Measurements from ENCODE around the gene NFIC. TPM values are rescaled to one million over a fixed set of nuclear protein-coding genes. Genes with fewer than 3 reads are reported as not detected.

Gene NFIC
- total and polyA plus RNA-seq, 2 experiments from 2014 or later = 7.8 to 20.9 TPM

GRCh38 chr19:3465552-3465951, 99.2 kb downstream of the NFIC start:
- no peaks in the 10 kb centered on the region for H3K9me2 ChIP-seq (replicated peaks; ENCODE audit: insufficient read depth)
- no peak overlapping the region for H3K4me2 ChIP-seq
- no peak overlapping the region for H3K4me3 ChIP-seq
- no peaks in the 10 kb centered on the region for H3K79me2 ChIP-seq
- no peak for DNase-seq (ENCODE audit: low spot score)
- no peaks in the 10 kb centered on the region for H3K9me3 ChIP-seq (ENCODE audit: low read depth)
- H3K36me3 ChIP-seq (replicated peaks; ENCODE audit: insufficient read depth, low read depth) = no peaks in the 10 kb centered on the region
- WGBS (ENCODE audit: low lambda C conversion rate, missing lambda C conversion rate) = 40% methylated on average over 5 of the region's 7 CpGs
- no peak overlapping the region for H3K27ac ChIP-seq
- H2AFZ ChIP-seq = no peak overlapping the region
- no peak for TF ChIP-seq EZH2 (IDR thresholded peaks at IDR 0.05; ENCODE audit: borderline replicate concordance)
- TF ChIP-seq EZH2phosphoT487 (IDR thresholded peaks at IDR 0.05; ENCODE audit: low read depth, severe bottlenecking, unreplicated experiment) = no peak
- no peak for TF ChIP-seq CTCF (IDR thresholded peaks at IDR 0.05; ENCODE audit: poor library complexity)
- peaks cover 23% of the 10 kb centered on the region for H3K27me3 ChIP-seq
- peaks cover 21% of the 10 kb centered on the region for H3K4me1 ChIP-seq (ENCODE audit: insufficient read depth)
- H4K20me1 ChIP-seq (ENCODE audit: insufficient read depth, poor library complexity, severe bottlenecking) = no peaks in the 10 kb centered on the region

GRCh38 chr19:3466635-3467034, 100.3 kb downstream of the NFIC start:
- no peak overlapping the region for H2AFZ ChIP-seq
- H3K27ac ChIP-seq = no peak overlapping the region

DNA sequence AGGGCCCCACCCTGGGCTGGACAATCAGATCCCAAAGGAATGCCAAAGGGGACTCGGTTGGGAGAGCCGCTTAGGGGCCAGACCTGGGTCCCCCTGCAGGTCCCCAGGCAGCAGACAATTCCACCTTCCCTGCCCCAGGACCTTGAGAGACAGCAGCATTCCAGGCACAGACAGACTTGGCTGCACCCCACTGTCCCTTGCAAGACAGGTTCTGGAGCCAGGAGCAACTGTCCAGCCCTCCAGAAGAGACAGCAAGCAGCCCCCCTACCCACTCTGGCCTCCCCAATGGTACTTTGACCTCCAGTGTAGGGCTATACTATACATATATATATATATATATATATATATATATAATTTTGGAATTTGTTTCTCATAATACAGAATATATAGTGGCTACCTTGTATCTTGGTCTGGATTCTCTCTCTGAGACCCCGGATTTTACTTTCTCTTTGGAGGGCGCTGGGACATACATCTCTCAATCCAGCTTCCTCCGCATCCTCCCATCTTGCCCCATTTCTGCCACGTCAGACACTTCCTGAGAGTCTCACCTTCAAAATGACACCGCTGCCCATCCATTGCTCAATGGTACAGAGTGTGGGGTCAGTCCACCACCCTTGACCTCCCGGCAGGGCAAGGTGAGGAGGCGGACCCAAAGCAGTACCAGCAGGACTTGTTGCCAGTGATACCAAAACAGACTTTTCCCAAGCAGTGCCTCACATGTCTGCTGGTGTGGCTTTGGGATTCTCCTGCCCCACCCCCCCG, 101.2 kb downstream of the NFIC start:
- peaks cover 21% of the 10 kb centered on the region for H3K4me1 ChIP-seq (ENCODE audit: insufficient read depth)
- H3K9me2 ChIP-seq (replicated peaks; ENCODE audit: insufficient read depth) = no peaks in the 10 kb centered on the region
- H3K27ac ChIP-seq = no peak overlapping the region
- no peak overlapping the region for H2AFZ ChIP-seq
- no peaks in the 10 kb centered on the region for H4K20me1 ChIP-seq (ENCODE audit: insufficient read depth, poor library complexity, severe bottlenecking)
- H3K27me3 ChIP-seq = peaks cover 20% of the 10 kb centered on the region
- no peaks in the 10 kb centered on the region for H3K9me3 ChIP-seq (ENCODE audit: low read depth)
- no peaks in the 10 kb centered on the region for H3K79me2 ChIP-seq
- no peak overlapping the region for H3K4me3 ChIP-seq
- DNase-seq (ENCODE audit: low spot score) = no peak
- WGBS (ENCODE audit: low lambda C conversion rate, missing lambda C conversion rate) = 87% methylated on average over 9 of the region's 10 CpGs
- no peak overlapping the region for H3K4me2 ChIP-seq
- H3K36me3 ChIP-seq (replicated peaks; ENCODE audit: insufficient read depth, low read depth) = no peaks in the 10 kb centered on the region
- TF ChIP-seq EZH2phosphoT487 (IDR thresholded peaks at IDR 0.05; ENCODE audit: low read depth, severe bottlenecking, unreplicated experiment) (no peak), EZH2 (IDR thresholded peaks at IDR 0.05; ENCODE audit: borderline replicate concordance) (no peak), CTCF (IDR thresholded peaks at IDR 0.05; ENCODE audit: poor library complexity) (no peak)

More at GRCh38 chr19:3466635-3467034, 100.3 kb downstream of the NFIC start:
- Histone ChIP-seq H3K4me3 (no peak overlapping the region), H3K79me2 (no peaks in the 10 kb centered on the region), H3K27me3 (peaks cover 23% of the 10 kb centered on the region), H3K36me3 (replicated peaks; ENCODE audit: insufficient read depth, low read depth) (no peaks in the 10 kb centered on the region), H3K9me3 (ENCODE audit: low read depth) (no peaks in the 10 kb centered on the region), H4K20me1 (ENCODE audit: insufficient read depth, poor library complexity, severe bottlenecking) (no peaks in the 10 kb centered on the region), H3K4me1 (ENCODE audit: insufficient read depth) (peaks cover 21% of the 10 kb centered on the region), H3K9me2 (replicated peaks; ENCODE audit: insufficient read depth) (no peaks in the 10 kb centered on the region), H3K4me2 (no peak overlapping the region)
- 90% methylated on average over 9 of the region's 9 CpGs for WGBS (ENCODE audit: low lambda C conversion rate, missing lambda C conversion rate)
- TF ChIP-seq EZH2phosphoT487 (IDR thresholded peaks at IDR 0.05; ENCODE audit: low read depth, severe bottlenecking, unreplicated experiment) = no peak
- no peak for TF ChIP-seq CTCF (IDR thresholded peaks at IDR 0.05; ENCODE audit: poor library complexity)
- no peak for TF ChIP-seq EZH2 (IDR thresholded peaks at IDR 0.05; ENCODE audit: borderline replicate concordance)
- no peak for DNase-seq (ENCODE audit: low spot score)
